Endothelial cell of umbilical vein (primary cell): ENCODE measurements around the gene GATAD2A. TPM values are rescaled to one million over a fixed set of nuclear protein-coding genes. Genes with fewer than 3 reads are reported as not detected.

Source experiments
- BruUV-seq: library from RNA; stranded (reverse); fragments of 400-500 nt; replicated peaks from 2 replicates; lab custom pipeline; 2021; lab: Mats Ljungman, UMichigan
- CTCF ChIA-PET: fragments of 300-600, 350-600 bp; sonication (Branson Sonifier 250); formaldehyde crosslinking; loops from one replicate; lab custom pipeline; 2021; ENCODE audit warnings: antibody characterized with exemption, inconsistent platforms; lab: Charles Lee
- POLR2A ChIA-PET: fragments of 300-600, 350-600 bp; sonication (Branson Sonifier 250); formaldehyde crosslinking; loops from one replicate; lab custom pipeline; 2021; ENCODE audit warnings: antibody characterized with exemption, inconsistent platforms; lab: Charles Lee
- DNase-seq: peaks from one replicate; pipeline ENCODE4 v3.0.0-alpha.2; 2011; ENCODE audit warnings: low read depth, low spot score
- FAIRE-seq: peaks from 2 replicates; lab custom pipeline; 2011; peaks lifted over from hg19 to GRCh38; lab: Jason Lieb, UNC
- H2AFZ ChIP-seq: 2 replicates; pipeline ENCODE4 v1.6.0; 2012; ENCODE audit warnings: low read depth, low read length, control low read depth, inconsistent platforms
- H3K27ac ChIP-seq: 2 replicates; pipeline ENCODE4 v1.5.1; 2011; ENCODE audit warnings: low read depth, mild to moderate bottlenecking, control low read depth, low read length, moderate library complexity; ENCODE audit not compliant: insufficient read depth
- H3K27me3 ChIP-seq, 2 experiments: 2 replicates each; pipeline versions ENCODE4 v1.6.0 to v1.6.1; 2011; ENCODE audit warnings: low read length in 2 of 2, mixed read lengths in 1 of 2; ENCODE audit not compliant: control insufficient read depth in 2 of 2, insufficient read depth in 2 of 2
- H3K36me3 ChIP-seq, 2 experiments: 2 replicates in 1 of 2; 3 replicates in 1 of 2; pipeline ENCODE4 v1.5.1; 2011; ENCODE audit warnings: low read length in 2 of 2, mild to moderate bottlenecking in 1 of 2, moderate library complexity in 1 of 2; ENCODE audit not compliant: control insufficient read depth in 2 of 2, insufficient read depth in 2 of 2; ENCODE audit errors: extremely low read depth in 1 of 2
- H3K4me1 ChIP-seq: 3 replicates; pipeline ENCODE4 v1.5.1; 2011; ENCODE audit warnings: mild to moderate bottlenecking, low read length; ENCODE audit not compliant: control insufficient read depth, insufficient read depth; ENCODE audit errors: extremely low read depth
- H3K4me2 ChIP-seq: 2 replicates; pipeline ENCODE4 v1.6.1; 2011; ENCODE audit warnings: low read length, control low read depth, mixed read lengths; ENCODE audit not compliant: insufficient read depth
- H3K4me3 ChIP-seq, 3 experiments: fragments of 200-600 bp in 1 of 3; sonication (generic), shearing (Covaris generic) in 1 of 3; replicated peaks in 1 of 3; 2 replicates each; pipeline ENCODE4 v1.5.1; 2011 to 2016; ENCODE audit warnings: control low read depth in 3 of 3, low read length in 3 of 3, mild to moderate bottlenecking in 2 of 3, inconsistent platforms in 1 of 3, low read depth in 1 of 3, moderate library complexity in 1 of 3; ENCODE audit not compliant: insufficient read depth in 1 of 3
- H3K79me2 ChIP-seq: 2 replicates; pipeline ENCODE4 v1.6.0; 2012; ENCODE audit warnings: low read length, inconsistent platforms; ENCODE audit not compliant: control insufficient read depth, insufficient read depth
- H3K9ac ChIP-seq: replicated peaks from 2 replicates; pipeline ENCODE3; 2011; ENCODE audit warnings: low read length, control low read depth; ENCODE audit not compliant: insufficient read depth; ENCODE audit errors: extremely low read depth
- H3K9me1 ChIP-seq: replicated peaks from 3 replicates; pipeline ENCODE4 v1.6.0; 2011; ENCODE audit warnings: mild to moderate bottlenecking, low read length; ENCODE audit not compliant: control insufficient read depth, insufficient read depth; ENCODE audit errors: extremely low read depth
- H3K9me3 ChIP-seq: replicated peaks from 2 replicates; pipeline ENCODE4 v1.5.1; 2012; ENCODE audit warnings: low read length, inconsistent platforms; ENCODE audit not compliant: control insufficient read depth, insufficient read depth
- H4K20me1 ChIP-seq: replicated peaks from 2 replicates; pipeline ENCODE3; 2011; ENCODE audit warnings: mild to moderate bottlenecking, low read length; ENCODE audit not compliant: control insufficient read depth, insufficient read depth; ENCODE audit errors: extremely low read depth
- CTCF ChIP-seq, 2 donors: IDR thresholded peaks; 1 replicate in 1 of 2; 2 replicates in 1 of 2; pipeline ENCODE4 v1.5.1; 2011; ENCODE audit warnings: low read length in 2 of 2, mild to moderate bottlenecking in 2 of 2, moderate library complexity in 2 of 2, control low read depth in 1 of 2, inconsistent platforms in 1 of 2, low read depth in 1 of 2; ENCODE audit not compliant: insufficient read depth in 1 of 2; ENCODE audit errors: extremely low read depth in 1 of 2
- EZH2 ChIP-seq: IDR thresholded peaks from 2 replicates; pipeline ENCODE4 v1.6.1; 2012; ENCODE audit warnings: borderline replicate concordance, low read depth, mild to moderate bottlenecking, moderate library complexity, low read length, inconsistent platforms; ENCODE audit not compliant: severe bottlenecking
- MYC ChIP-seq: IDR thresholded peaks from one replicate; pipeline ENCODE4 v1.6.1; 2011; ENCODE audit warnings: mild to moderate bottlenecking, low read depth, low read length
- POLR2AphosphoS5 ChIP-seq: IDR thresholded peaks from 2 replicates; pipeline ENCODE4 v1.6.1; 2012; ENCODE audit warnings: low read depth, mild to moderate bottlenecking, control low read depth, low read length, moderate library complexity; ENCODE audit not compliant: insufficient read depth
- dilution Hi-C: fragments of 300-500 bp; cut with MboI; formaldehyde crosslinking; loops from one replicate; pipeline ENCODE4 v1.15.0; 2019; ENCODE audit warnings: low sequenced_read_pairs; ENCODE audit not compliant: extremely low pct_ligation_motif_present
- intact Hi-C: fragments of 100-400 bp; cut with micrococcal nuclease; formaldehyde crosslinking; loops from one replicate; pipeline ENCODE4 v1.10.0; 2022
- polyA plus RNA-seq, 4 experiments: library from polyadenylated mRNA; depleted of rRNA in 3 of 4; stranded (reverse) in 3 of 4; unstranded in 1 of 4; fragments of >200 nt; gene quantifications; 2 replicates each; pipeline versions ENCODE4 v1.2.1 to v1.2.3, GENCODE V29; 2011 to 2012; ENCODE audit warnings: missing spikeins in 1 of 4
- total RNA-seq: library from RNA; stranded (reverse); gene quantifications from 2 replicates; pipeline ENCODE4 v1.2.3, GENCODE V29; 2021

Gene GATAD2A
- total and polyA plus RNA-seq, 2 donors (not counting 3 experiments of a cell fraction or from before 2014, with no cell fraction given) = 27.3 to 134 TPM

- peak overlapping the region; percentile 27 for H3K27ac ChIP-seq
- dilution Hi-C loops = no loop called here
- ChIA-PET CTCF (interaction anchor here (0.5 to 4.7 kb wide), 15 partner anchors 8 to 875 kb away, joined by 3 to 39 read pairs (median 6); no protein-coding TSS in a partner anchor), POLR2A (interaction anchor here (0.9 to 1.8 kb wide), 6 partner anchors 11 to 85 kb away, joined by 3 to 9 read pairs (median 3); no protein-coding TSS in a partner anchor)
- peaks cover 54% of the 10 kb centered on the region for H3K79me2 ChIP-seq
- H3K9me3 ChIP-seq = no peaks in the 10 kb centered on the region
- H3K4me3 ChIP-seq = peak overlapping the region; percentile 79 to 85 (median 84)
- H3K4me2 ChIP-seq = peak overlapping the region; percentile 73
- DNase-seq = peak; percentile 52
- FAIRE-seq = no peak
- H3K9me1 ChIP-seq = no peaks in the 10 kb centered on the region
- no peak overlapping the region for H2AFZ ChIP-seq
- peaks cover 9% of the 10 kb centered on the region for H4K20me1 ChIP-seq
- peaks cover 11% of the 10 kb centered on the region for H3K4me1 ChIP-seq
- no TSS peak for BruUV-seq
- TF ChIP-seq MYC = no peak
- peak; percentile 31 for TF ChIP-seq POLR2AphosphoS5
- intact Hi-C loops = loop anchor here (1.0 to 2.0 kb wide), 4 partner anchors 21 to 86 kb away; partner anchors contain the start of genes MAU2 and SUGP1
- H3K27me3 ChIP-seq = no peaks in the 10 kb centered on the region
- H3K9ac ChIP-seq = peak overlapping the region; percentile 69
- H3K36me3 ChIP-seq = no peaks in the 10 kb centered on the region
Measured at GRCh38 chr19:19405971-19406877, 749 bp downstream of the GATAD2A start.

- BruUV-seq = TSS peak; percentile 30
- intact Hi-C loops (loop anchor here (1.0 to 2.0 kb wide), 2 partner anchors 40 to 56 kb away; no protein-coding TSS in a partner anchor), dilution Hi-C loops (no loop called here)
- Histone ChIP-seq H3K27me3 (no peaks in the 10 kb centered on the region), H4K20me1 (peaks cover 9% of the 10 kb centered on the region), H3K9me1 (no peaks in the 10 kb centered on the region), H3K9me3 (no peaks in the 10 kb centered on the region), H3K4me1 (peaks cover 11% of the 10 kb centered on the region), H3K79me2 (peaks cover 61% of the 10 kb centered on the region), H3K4me2 (peak overlapping the region; percentile 73), H3K36me3 (peaks cover 0 to 2% of the 10 kb centered on the region in 2 experiments), H2AFZ (no peak overlapping the region), H3K27ac (peak overlapping the region; percentile 27), H3K9ac (peak overlapping the region; percentile 64), H3K4me3 (peak overlapping the region; percentile 68 to 84 (median 79))
- POLR2A ChIA-PET = interaction anchor here (0.9 to 1.3 kb wide), 2 partner anchors 12 to 42 kb away, joined by 3 read pairs; no protein-coding TSS in a partner anchor
- DNase-seq (peak; percentile 78), FAIRE-seq (peak; percentile 86)
- CTCF ChIA-PET = interaction anchor here (0.7 to 4.7 kb wide), 7 partner anchors 22 to 83 kb away, joined by 3 to 39 read pairs (median 12); no protein-coding TSS in a partner anchor
- peak; percentile 24 to 47 for TF ChIP-seq CTCF (IDR thresholded peaks at IDR 0.05; ENCODE audit: extremely low read depth in 1 of 2, insufficient read depth in 1 of 2, low read depth in 1 of 2, low read length in 2 of 2)
- no peak for TF ChIP-seq EZH2
Measured at GRCh38 chr19:19406878-19407632, 1.6 kb downstream of the GATAD2A start.
